KMS-11 (cell line): ENCODE results near the gene DSCAM.

Experiments used
- H2AFZ ChIP-seq: fragments of 200-600 bp; sonication (generic); 2 replicates; pipeline ENCODE4 v1.6.1; 2016; ENCODE audit warnings: antibody characterized with exemption, mixed run types, low read depth
- H3K27ac ChIP-seq: fragments of 200-600 bp; sonication (generic); 2 replicates; pipeline ENCODE4 v1.6.1; 2016; ENCODE audit warnings: mild to moderate bottlenecking, mixed run types
- H3K27me3 ChIP-seq: fragments of 200-600 bp; sonication (generic); 2 replicates; pipeline ENCODE4 v1.6.1; 2017; ENCODE audit warnings: mild to moderate bottlenecking, low read depth, mixed run types, moderate library complexity; ENCODE audit not compliant: insufficient read depth
- H3K36me3 ChIP-seq: fragments of 200-600 bp; sonication (generic); 2 replicates; pipeline ENCODE4 v1.6.1; 2017; ENCODE audit warnings: mild to moderate bottlenecking, mixed run types; ENCODE audit not compliant: insufficient read depth
- H3K4me1 ChIP-seq: fragments of 200-600 bp; sonication (generic); 2 replicates; pipeline ENCODE4 v1.6.1; 2016; ENCODE audit warnings: mild to moderate bottlenecking, low read depth, mixed run types; ENCODE audit not compliant: poor library complexity, severe bottlenecking
- H3K4me2 ChIP-seq: fragments of 200-600 bp; sonication (generic); 2 replicates; pipeline ENCODE4 v1.7.0; 2016; ENCODE audit warnings: mild to moderate bottlenecking, mixed run types
- H3K4me3 ChIP-seq: fragments of 200-600 bp; sonication (generic); IDR thresholded peaks from 2 replicates; pipeline ENCODE4 v1.6.1; 2017; ENCODE audit warnings: low read depth, low read length, mixed read lengths; ENCODE audit not compliant: insufficient read depth
- H3K79me2 ChIP-seq: fragments of 200-600 bp; sonication (generic); 2 replicates; pipeline ENCODE4 v1.6.1; 2016; ENCODE audit warnings: low read depth, mixed run types; ENCODE audit not compliant: insufficient read depth
- H3K9ac ChIP-seq: fragments of 200-600 bp; sonication (generic); 2 replicates; pipeline ENCODE4 v1.6.1; 2016; ENCODE audit warnings: mild to moderate bottlenecking, mixed run types
- H4K20me1 ChIP-seq: fragments of 200-600 bp; sonication (generic); 2 replicates; pipeline ENCODE4 v1.6.1; 2016; ENCODE audit warnings: mild to moderate bottlenecking, mixed run types; ENCODE audit not compliant: insufficient read depth
- TF ChIP-seq, protein P1 (sequence below): fragments of 200-600 bp; sonication (generic); conservative IDR thresholded peaks from 2 replicates; pipeline ENCODE4 v1.6.1; 2017; ENCODE audit warnings: low read depth, mild to moderate bottlenecking, antibody characterized with exemption, low read length, moderate library complexity, mixed read lengths

The DSCAM gene

DNA sequence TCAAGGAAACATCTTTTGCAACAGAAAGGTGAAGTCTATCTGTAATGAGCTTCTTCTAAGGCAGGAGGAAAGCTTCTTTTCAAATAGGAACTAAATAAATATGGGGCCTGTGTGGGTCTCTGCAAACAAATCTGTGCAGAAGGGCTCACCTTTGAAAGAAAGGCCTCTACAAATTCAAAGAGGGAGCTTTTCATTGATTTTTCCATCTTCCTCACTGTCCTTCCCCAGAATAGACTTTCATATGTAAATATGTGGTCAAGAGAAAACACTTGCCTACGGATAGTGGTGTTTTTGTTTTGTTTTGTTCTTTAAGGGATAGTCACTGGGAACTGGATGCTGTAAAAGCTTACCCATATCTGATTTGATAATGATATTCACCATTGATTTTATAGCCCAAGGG lies 223.4 kb downstream of the DSCAM start:
- TF ChIP-seq, protein P1, sequence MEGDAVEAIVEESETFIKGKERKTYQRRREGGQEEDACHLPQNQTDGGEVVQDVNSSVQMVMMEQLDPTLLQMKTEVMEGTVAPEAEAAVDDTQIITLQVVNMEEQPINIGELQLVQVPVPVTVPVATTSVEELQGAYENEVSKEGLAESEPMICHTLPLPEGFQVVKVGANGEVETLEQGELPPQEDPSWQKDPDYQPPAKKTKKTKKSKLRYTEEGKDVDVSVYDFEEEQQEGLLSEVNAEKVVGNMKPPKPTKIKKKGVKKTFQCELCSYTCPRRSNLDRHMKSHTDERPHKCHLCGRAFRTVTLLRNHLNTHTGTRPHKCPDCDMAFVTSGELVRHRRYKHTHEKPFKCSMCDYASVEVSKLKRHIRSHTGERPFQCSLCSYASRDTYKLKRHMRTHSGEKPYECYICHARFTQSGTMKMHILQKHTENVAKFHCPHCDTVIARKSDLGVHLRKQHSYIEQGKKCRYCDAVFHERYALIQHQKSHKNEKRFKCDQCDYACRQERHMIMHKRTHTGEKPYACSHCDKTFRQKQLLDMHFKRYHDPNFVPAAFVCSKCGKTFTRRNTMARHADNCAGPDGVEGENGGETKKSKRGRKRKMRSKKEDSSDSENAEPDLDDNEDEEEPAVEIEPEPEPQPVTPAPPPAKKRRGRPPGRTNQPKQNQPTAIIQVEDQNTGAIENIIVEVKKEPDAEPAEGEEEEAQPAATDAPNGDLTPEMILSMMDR = no peak
- Histone ChIP-seq H3K4me2 (no peak overlapping the region), H3K36me3 (no peaks in the 10 kb centered on the region)

GRCh38 chr21:40622531-40622930 lies 224.4 kb downstream of the DSCAM start:
- Histone ChIP-seq H3K9ac (no peak overlapping the region), H4K20me1 (no peaks in the 10 kb centered on the region), H3K27me3 (no peaks in the 10 kb centered on the region), H3K27ac (no peak overlapping the region), H3K79me2 (no peaks in the 10 kb centered on the region), H3K4me1 (no peaks in the 10 kb centered on the region), H3K36me3 (no peaks in the 10 kb centered on the region), H2AFZ (no peak overlapping the region), H3K4me3 (no peak overlapping the region), H3K4me2 (no peak overlapping the region)
- TF ChIP-seq, protein P1 = no peak

More for the DNA sequence above, 223.4 kb downstream of the DSCAM start:
- H2AFZ ChIP-seq = no peak overlapping the region
- H3K9ac ChIP-seq = no peak overlapping the region
- H3K4me3 ChIP-seq = no peak overlapping the region
- no peaks in the 10 kb centered on the region for H3K4me1 ChIP-seq
- H3K27me3 ChIP-seq = no peaks in the 10 kb centered on the region
- H3K27ac ChIP-seq = no peak overlapping the region
- no peaks in the 10 kb centered on the region for H3K79me2 ChIP-seq
- H4K20me1 ChIP-seq = no peaks in the 10 kb centered on the region

DNA sequence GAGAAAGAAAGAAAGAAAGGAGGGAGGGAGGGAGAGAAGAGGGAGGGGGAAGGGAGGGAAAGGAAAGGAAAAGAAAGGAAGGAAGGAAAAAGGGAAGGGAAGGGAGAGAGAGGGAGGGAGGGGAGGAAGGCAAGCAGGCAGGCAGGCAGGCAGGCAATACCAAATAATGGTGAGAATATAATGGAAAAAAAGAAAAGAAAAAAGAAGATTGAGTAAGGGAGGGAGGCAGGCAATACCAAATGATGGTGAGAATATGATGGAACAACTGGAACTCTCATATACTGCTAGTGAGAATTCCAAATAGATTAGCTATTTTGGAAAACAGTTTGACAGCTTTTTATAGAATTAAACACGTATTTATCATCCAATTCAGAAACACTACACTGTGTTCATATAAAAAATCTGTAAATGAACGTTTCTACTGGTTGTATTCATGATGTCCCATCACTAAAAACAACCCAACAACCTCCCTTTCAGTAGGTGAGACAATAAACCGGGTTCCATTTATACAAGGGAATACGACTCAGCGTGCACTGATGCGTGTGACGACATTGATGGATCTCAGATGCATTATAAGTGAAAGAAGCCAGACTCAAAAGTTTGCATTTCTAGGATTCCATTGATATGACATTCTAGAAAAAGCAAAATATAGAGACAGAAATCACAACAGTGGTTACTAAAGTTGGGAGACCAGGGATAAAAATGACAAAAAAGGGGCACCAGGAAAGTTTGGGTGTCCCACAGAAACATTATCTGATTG lies 226.4 kb downstream of the DSCAM start:
- no peak overlapping the region for H2AFZ ChIP-seq
- no peaks in the 10 kb centered on the region for H3K4me1 ChIP-seq

DNA sequence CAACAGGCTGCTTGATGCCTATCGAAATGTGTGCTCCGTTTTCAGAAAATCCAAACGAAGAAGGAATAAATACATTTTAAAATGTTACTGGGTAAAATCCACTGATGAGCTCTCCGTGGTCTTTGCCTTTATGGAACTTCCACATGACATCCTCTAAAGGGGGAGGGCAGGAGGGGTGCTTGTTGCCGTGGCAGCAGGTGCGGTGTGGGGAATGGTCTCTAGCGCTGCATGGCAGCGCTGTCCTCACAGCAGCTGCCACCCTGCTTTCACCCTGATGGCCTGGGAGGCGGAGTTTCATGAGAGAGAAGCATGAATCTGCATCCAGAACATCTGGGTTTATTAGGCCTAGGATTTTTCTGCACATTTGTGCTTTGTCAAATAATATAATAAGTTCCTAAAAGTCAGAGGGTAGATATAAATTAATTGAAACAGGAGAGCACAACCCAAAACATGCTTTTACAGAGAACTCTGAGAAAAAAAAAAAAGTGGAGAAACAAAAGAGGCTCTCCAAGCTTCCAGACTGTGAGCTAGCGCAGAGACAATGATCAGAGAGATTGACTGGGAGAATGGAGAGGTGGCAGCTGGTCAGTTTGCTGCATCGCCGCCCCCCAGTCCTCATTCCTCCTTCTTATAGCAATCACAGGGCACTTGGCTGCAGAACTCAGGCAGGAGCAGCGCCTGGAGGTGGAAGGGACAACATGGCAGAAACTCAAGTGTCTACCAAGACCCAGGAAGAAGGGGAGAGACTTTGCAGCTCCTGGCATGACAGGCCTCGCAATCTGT lies 228.6 kb downstream of the DSCAM start:
- TF ChIP-seq, protein P1 = no peak
- no peaks in the 10 kb centered on the region for H3K36me3 ChIP-seq
- no peaks in the 10 kb centered on the region for H3K27me3 ChIP-seq
- H2AFZ ChIP-seq = no peak overlapping the region
- H3K4me2 ChIP-seq = no peak overlapping the region
- no peak overlapping the region for H3K27ac ChIP-seq
- H3K79me2 ChIP-seq = no peaks in the 10 kb centered on the region
- no peaks in the 10 kb centered on the region for H4K20me1 ChIP-seq
- H3K4me1 ChIP-seq = no peaks in the 10 kb centered on the region
- no peak overlapping the region for H3K4me3 ChIP-seq
- H3K9ac ChIP-seq = no peak overlapping the region

More for the DNA sequence above, 226.4 kb downstream of the DSCAM start:
- no peaks in the 10 kb centered on the region for H4K20me1 ChIP-seq
- no peaks in the 10 kb centered on the region for H3K27me3 ChIP-seq
- no peak overlapping the region for H3K27ac ChIP-seq
- TF ChIP-seq, protein P1 = no peak
- no peak overlapping the region for H3K4me3 ChIP-seq
- H3K79me2 ChIP-seq = no peaks in the 10 kb centered on the region
- H3K4me2 ChIP-seq = no peak overlapping the region
- no peaks in the 10 kb centered on the region for H3K36me3 ChIP-seq
- H3K9ac ChIP-seq = no peak overlapping the region
